ENCODE measurements around the gene LCOR.

Gene LCOR

DNA sequence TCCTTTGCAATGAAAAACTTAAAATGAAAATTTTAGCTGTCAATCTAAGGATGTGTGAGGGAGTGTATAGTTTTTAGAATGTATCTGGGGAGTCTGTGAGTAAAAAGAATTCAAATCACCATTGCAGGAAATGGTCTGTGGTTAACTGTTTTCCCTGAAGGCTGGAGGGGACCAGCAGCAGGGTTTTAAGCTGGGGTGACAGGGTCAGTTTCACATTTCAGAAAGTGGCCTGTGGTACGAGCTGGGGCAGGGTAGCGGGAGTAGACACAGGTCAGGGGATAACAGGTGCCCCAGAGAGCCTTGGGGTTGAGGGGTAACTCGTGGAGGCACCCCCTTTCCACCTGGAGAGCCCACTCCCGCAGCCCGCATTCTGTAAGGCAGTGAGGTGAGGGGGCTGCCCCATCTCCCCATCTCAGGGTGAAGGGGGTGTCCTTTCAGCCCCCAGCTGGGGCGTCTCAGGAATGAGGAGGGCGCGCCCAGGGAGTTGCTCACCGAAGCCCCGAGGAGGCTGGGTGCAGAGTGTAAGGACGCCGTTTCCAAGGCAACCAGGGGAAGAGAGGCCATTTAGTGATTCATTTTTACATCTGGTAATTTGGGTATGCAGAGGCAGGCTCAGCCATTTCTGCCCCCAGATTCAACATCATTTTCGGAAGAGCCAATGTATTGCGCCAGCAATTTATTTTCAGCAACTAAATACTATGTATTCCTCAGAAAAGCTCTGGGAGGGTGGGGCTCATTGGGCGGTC is 184.8 kb downstream of the LCOR start:
- Mint-ChIP-seq H3K4me1 (peaks cover 11 to 17% of the 10 kb centered on the region in 2 donors), H3K27ac (peak overlapping the region; percentile 82), H3K4me3 (peak overlapping the region; percentile 33 to 45), H3K27me3 (no peaks in the 10 kb centered on the region), H3K9me3 (no peaks in the 10 kb centered on the region), H3K36me3 (no peaks in the 10 kb centered on the region)
- DNase-seq: peak; percentile 24
- ATAC-seq (replicated peaks): peak; percentile 81 to 82

DNA sequence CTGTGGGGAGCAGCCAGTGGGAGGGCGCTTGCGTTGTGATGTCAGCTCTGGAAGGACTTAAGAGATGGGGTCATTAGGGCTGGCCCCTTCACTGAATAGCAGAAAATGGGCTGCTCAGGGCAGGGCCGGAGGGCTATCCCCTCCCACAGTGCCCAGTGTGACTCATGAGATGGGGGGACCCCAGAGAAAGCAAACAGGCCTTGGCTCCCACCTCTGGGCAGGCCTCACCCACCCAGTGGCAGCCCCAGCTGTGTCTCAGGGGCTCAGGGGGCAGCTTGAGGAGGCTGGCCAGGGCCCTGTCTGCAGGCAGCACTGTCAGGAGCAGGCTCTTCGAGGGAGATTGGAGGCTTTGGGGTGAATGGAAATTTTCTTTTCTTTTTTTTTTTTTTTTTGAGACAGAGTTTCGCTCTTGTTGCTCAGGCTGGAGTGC is 185.4 kb downstream of the LCOR start:
- DNase-seq: no peak
- Mint-ChIP-seq H3K9me3 (no peaks in the 10 kb centered on the region), H3K4me1 (peaks cover 11 to 21% of the 10 kb centered on the region in 2 donors), H3K27me3 (no peaks in the 10 kb centered on the region), H3K4me3 (no peak overlapping the region), H3K27ac (peak overlapping the region; percentile 82), H3K36me3 (no peaks in the 10 kb centered on the region)
- no peak for ATAC-seq (replicated peaks)

DNA sequence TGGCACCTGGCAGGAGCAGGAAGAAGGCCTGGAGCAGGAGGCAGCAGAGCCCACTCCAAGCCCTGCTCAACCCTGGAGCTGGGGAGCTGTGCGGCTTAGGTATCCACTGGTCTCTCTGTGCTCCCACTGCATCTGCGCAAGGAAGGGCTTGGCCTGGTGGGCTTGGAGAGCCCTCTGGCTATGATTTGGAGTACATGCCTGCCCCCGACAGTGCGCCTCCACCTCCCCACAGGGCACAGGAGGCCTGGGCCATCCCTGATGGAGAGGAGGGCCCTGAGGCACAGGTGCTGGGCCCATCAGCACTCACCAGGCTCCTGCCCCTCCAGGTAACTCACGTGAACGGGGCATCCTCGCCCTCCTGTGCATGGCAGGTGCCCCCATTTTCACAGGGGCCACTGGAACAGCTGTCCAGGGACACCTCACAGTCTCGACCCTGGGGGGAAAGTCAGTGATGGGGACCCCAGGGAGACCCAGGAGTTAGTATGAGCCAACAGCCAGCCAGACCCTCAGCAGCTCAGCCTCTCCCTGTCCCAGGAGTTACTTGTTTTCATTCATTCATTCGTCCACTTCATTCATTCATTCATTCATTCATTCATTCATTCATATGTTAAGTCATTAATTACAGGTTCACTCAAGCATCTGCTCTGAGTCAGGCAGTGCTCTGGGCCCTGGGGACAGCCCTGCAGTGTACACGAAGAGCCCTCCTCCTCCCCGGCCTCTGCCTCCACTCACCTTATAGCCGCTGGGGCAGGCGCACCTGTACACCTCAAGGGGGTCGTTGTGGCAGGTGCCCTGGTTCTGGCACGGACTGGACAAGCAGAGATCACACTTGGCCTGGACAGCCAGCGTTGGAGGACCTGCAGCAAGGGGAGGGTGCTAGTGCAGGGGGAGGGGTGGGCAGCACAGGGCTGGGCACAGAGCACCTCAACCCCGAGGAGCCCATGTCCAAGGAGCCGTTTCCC is 186.4 kb downstream of the LCOR start:
- Mint-ChIP-seq H3K9me3 (no peaks in the 10 kb centered on the region), H3K4me1 (peaks cover 11 to 23% of the 10 kb centered on the region in 2 donors), H3K4me3 (no peak overlapping the region), H3K36me3 (no peaks in the 10 kb centered on the region), H3K27ac (peak overlapping the region; percentile 22), H3K27me3 (no peaks in the 10 kb centered on the region)
- ATAC-seq (replicated peaks) (no peak), DNase-seq (no peak)

DNA sequence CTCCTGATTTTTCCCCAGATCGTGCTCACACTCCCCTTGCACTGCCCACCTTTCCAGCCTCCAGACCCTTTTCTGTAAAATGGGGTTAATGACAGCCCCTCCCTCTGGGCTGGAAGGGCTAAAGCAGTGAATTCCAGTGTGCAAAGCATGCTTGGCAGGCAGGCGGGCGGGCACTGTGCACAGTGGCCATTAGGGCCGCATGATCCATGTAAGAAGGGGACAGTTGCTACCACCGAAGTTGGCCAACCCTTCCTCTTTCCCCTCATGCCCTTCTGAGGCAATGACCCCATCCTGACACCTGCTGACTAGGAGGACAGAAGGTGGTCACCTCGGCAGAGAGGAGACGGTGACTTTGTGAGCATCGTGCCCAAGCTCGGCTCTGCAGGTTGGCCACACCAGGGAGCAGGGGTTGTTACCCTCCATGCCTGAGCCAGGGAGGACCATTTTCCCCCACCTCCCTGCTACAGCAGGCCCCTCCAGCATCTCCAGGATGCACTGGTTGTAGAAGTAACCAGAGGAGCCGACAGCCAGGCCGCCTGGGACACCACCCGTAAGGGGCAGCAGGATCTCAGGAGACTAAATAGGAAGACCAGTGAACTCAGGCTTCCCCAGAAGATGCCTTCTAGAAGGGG is 187.2 kb downstream of the LCOR start:
- Mint-ChIP-seq H3K4me3 (no peak overlapping the region), H3K36me3 (no peaks in the 10 kb centered on the region), H3K27ac (no peak overlapping the region), H3K27me3 (no peaks in the 10 kb centered on the region), H3K4me1 (peaks cover 17 to 30% of the 10 kb centered on the region in 2 donors), H3K9me3 (no peaks in the 10 kb centered on the region)
- ATAC-seq (replicated peaks) (no peak), DNase-seq (no peak)

DNA sequence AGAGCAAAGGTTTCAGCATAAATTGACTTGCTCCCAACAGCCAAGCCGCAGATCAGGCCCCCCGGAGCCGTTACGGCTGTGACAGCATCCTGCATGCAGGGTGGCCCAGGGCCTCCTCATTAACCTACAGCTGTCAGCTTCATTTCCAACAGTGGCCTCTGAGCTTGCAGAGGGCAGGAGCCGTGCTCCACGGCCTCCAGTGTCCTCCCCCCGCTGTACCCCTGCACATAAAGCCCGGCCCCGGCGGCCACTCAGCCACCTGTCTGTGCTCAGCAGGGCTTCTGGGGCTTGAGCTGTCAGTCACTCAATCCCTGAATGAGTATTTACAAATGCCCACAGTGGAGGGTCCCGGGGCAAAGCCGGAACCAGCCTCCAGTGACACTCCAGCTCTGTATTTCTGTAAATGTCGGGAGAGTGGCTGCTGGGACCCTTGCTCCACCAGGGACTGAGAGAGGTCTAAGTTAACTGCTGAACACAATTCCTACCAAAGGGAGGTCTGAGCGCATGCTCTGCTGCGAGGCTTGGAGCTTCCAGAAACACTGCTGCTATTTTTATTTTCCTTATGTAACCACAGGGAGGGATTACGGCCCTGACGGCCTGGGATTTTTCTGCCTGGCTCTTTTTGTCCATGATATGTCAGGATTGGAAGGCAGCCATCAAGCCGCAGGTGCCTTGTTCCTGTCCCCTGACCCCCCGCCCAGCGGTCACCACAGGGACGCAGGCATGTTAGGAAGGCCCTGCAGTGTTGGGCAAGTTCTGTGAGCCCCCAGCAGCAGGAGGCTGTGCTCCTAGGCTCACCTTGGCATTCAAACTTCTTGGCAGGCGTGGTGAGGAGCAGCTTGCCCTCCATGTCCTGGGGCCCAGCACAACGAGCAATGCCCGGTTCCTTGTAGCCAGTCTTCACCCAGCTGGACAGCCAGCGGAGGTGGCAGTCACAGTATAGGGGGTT is 188.6 kb downstream of the LCOR start:
- no peak overlapping the region for H3K27ac Mint-ChIP-seq
- no peak overlapping the region for H3K4me3 Mint-ChIP-seq
- peaks cover 21 to 35% of the 10 kb centered on the region in 2 donors for H3K4me1 Mint-ChIP-seq
- H3K36me3 Mint-ChIP-seq: no peaks in the 10 kb centered on the region
- ATAC-seq (replicated peaks): no peak
- no peaks in the 10 kb centered on the region for H3K9me3 Mint-ChIP-seq
- no peak for DNase-seq
- H3K27me3 Mint-ChIP-seq: no peaks in the 10 kb centered on the region

- DNase-seq (no peak), ATAC-seq (replicated peaks) (no peak)
- peaks cover 11 to 25% of the 10 kb centered on the region in 2 donors for H3K4me1 Mint-ChIP-seq
- no peak overlapping the region for H3K4me3 Mint-ChIP-seq
- no peaks in the 10 kb centered on the region for H3K27me3 Mint-ChIP-seq
- H3K27ac Mint-ChIP-seq: no peak overlapping the region
- no peaks in the 10 kb centered on the region for H3K36me3 Mint-ChIP-seq
- H3K9me3 Mint-ChIP-seq: no peaks in the 10 kb centered on the region
Measured at GRCh38 chr10:97022616-97023015, 190.5 kb downstream of the LCOR start.

GRCh38 chr10:97023401-97024167 is 191.5 kb downstream of the LCOR start:
- Mint-ChIP-seq H3K4me3 (peak overlapping the region; percentile 46 to 67), H3K4me1 (peaks cover 10 to 25% of the 10 kb centered on the region in 2 donors), H3K36me3 (no peaks in the 10 kb centered on the region), H3K9me3 (no peaks in the 10 kb centered on the region), H3K27ac (no peak overlapping the region), H3K27me3 (peaks cover 0 to 5% of the 10 kb centered on the region in 2 donors)
- no peak for ATAC-seq (replicated peaks)
- DNase-seq: no peak

DNA sequence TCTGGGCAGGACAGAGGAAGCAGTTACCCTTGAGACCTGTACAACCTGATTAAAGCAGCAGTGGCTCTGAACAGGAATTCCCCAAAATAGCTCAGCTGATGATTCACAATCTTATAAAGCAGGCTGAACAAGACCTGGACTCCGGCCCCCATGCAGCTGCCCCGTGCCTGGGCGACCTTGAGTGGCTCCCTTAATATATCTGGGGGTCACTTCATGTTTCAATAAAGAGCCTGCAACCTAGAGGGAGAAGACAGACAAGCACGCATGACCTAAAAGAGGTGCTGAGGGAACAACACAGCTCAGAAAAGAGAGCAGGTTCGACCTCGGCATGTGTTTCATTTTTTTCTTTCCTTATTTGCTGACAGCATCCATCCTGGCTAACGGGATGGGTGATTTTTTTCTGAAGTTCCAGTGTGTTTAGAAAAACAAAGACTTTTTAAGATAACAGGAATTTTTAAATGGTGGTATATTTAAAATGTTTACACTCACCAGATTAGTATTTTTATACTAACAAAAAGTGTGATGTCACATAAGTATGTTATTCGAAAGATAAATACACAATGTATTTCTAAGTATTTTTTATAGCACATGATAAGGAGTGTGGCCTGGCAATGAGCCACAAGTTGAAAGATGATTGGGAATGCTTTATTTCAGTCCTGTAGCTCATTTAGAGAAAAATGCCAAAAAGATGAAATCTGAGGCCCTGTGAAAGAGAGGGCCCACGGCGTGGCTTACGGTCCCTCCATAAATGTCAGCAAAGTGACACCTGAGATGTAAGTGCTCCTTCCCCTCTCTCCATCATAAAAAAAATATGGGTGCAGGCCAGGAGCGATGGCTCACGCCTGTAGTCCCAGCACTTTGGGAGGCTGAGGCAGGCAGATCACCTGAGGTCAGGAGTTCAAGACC is 192.3 kb downstream of the LCOR start:
- Mint-ChIP-seq H3K9me3 (no peaks in the 10 kb centered on the region), H3K27ac (peak overlapping the region; percentile 76), H3K36me3 (no peaks in the 10 kb centered on the region), H3K4me1 (peaks cover 10 to 25% of the 10 kb centered on the region in 2 donors), H3K27me3 (peaks cover 0 to 7% of the 10 kb centered on the region in 2 donors), H3K4me3 (peak overlapping the region in 1 of 2 donors; percentile 29)
- DNase-seq (no peak), ATAC-seq (replicated peaks) (peak; percentile 68 to 75)

GRCh38 chr10:97025613-97026242 is 193.6 kb downstream of the LCOR start:
- no peaks in the 10 kb centered on the region for H3K36me3 Mint-ChIP-seq
- peaks cover 0 to 7% of the 10 kb centered on the region in 2 donors for H3K27me3 Mint-ChIP-seq
- no peaks in the 10 kb centered on the region for H3K9me3 Mint-ChIP-seq
- peak; percentile 72 to 77 for ATAC-seq (replicated peaks)
- peaks cover 10 to 25% of the 10 kb centered on the region in 2 donors for H3K4me1 Mint-ChIP-seq
- no peak overlapping the region for H3K27ac Mint-ChIP-seq
- H3K4me3 Mint-ChIP-seq: no peak overlapping the region
- peak; percentile 18 for DNase-seq

DNA sequence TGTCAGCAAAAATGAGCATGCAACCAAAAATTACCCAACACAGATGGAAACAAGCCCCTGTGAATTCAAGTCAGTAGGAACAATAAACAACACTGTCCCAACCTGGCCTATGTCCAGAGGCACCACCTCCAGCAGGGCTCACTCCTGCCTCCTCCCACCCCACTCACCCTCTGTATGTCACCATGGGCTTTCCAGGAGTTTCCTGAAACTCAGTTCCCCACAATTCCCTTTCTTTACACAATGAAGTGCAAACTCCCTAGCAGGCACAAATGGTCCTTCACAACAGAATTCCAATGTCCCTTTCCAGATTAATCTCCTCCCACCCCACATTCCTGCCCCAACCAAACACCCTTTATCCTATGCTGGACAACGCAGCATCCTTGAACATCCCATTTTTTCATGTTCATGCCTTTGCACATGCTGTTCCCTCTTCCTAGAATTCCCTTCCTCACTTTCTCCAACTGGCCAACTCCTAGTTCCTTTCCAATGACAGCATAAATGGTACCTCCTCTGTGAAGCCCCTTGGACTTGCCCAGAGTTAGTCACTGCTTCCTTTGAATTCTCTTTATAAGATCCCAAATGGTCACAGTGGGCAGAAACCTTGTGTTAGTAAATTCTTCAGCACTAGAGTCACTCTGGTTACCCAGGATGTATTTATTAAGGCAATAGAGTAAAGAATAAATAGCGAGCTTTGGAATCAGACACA is 196.2 kb downstream of the LCOR start:
- Mint-ChIP-seq H3K4me3 (no peak overlapping the region), H3K36me3 (no peaks in the 10 kb centered on the region), H3K4me1 (peaks cover 10 to 16% of the 10 kb centered on the region in 2 donors), H3K27me3 (peaks cover 0 to 7% of the 10 kb centered on the region in 2 donors), H3K9me3 (no peaks in the 10 kb centered on the region), H3K27ac (no peak overlapping the region)
- no peak for ATAC-seq (replicated peaks)
- no peak for DNase-seq

DNA sequence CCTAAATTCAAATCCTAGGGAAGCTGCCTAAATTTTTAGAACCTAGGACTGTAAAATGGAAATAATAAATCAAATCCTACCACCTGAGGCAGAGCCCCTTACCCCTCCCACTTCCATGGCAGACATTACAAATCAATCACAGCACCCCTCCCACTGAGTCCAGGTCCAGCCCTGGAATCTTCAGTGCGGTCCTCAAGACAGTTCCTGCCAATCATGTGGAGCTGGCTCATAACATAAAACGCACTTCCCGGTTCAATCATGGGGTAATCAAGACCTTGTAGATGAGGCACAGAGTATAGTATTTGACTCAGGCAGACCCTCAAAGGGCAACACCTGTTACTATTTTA is 196.7 kb downstream of the LCOR start:
- ATAC-seq (replicated peaks) (no peak), DNase-seq (no peak)
- Mint-ChIP-seq H3K27me3 (peaks cover 0 to 7% of the 10 kb centered on the region in 2 donors), H3K4me1 (peaks cover 8 to 12% of the 10 kb centered on the region in 2 donors), H3K9me3 (no peaks in the 10 kb centered on the region), H3K36me3 (no peaks in the 10 kb centered on the region), H3K27ac (no peak overlapping the region), H3K4me3 (no peak overlapping the region)

All from stimulated activated naive B cell treated with anti-CD40 and anti-IgM and Interleukin-4, amounts not matched to agents 10 μg/mL and 1 μg/mL and 100 μg/mL, for 72 hours (primary cell).